ENCODE measurements around the gene GOLGA3.
A peak's percentile ranks its signal among the peaks of the same experiment; 100 is the strongest.

GOLGA3 gene

GRCh38 chr12:132835076-132836025 is 6.7 kb upstream of the GOLGA3 start:
- Histone ChIP-seq H3K36me3 (peaks cover 21% of the 10 kb centered on the region), H3K4me3 (peak overlapping the region; percentile 68), H3K4me2 (peak overlapping the region; percentile 93), H3K9ac (peak overlapping the region; percentile 68), H3K27ac (peak overlapping the region; percentile 60), H3K4me1 (peaks cover 66% of the 10 kb centered on the region), H3K27me3 (no peaks in the 10 kb centered on the region), H3K9me3 (no peaks in the 10 kb centered on the region), H4K20me1 (no peaks in the 10 kb centered on the region)
- no peak for TF ChIP-seq Cebpa-rat (IDR thresholded peaks at IDR 0.05)

DNA sequence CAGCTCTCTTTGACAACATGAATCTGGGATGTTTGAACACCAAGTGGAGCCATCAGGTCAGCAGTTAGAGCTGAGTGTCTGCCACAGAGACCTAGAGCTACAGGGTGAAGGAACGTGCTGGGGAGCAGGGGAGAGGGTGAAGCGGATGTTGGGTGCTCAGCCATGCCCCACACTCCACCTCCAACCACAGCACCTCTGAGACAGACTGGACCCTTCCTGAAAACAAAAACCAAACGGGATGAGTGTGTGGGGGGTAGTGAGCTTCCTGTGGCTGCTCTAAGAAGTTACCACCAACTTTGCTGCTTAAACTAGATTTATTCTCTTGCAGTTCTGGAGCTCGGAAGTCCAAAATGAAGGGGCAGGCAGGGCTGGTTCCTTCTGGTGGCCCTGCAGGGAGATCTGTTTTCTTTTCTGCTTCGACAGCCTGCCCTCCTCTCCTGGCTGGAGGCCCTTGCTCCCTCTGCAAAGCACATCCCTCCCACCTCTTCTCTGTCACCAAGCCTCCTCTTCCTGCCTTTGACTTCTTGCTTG is 5.6 kb upstream of the GOLGA3 start:
- H3K27ac ChIP-seq, result peak overlapping the region; percentile 79
- no peak for TF ChIP-seq Cebpa-rat (IDR thresholded peaks at IDR 0.05)
- peak overlapping the region; percentile 71 for H3K9ac ChIP-seq
- no peaks in the 10 kb centered on the region for H3K9me3 ChIP-seq
- no peaks in the 10 kb centered on the region for H3K27me3 ChIP-seq
- no peaks in the 10 kb centered on the region for H4K20me1 ChIP-seq
- peak overlapping the region; percentile 93 for H3K4me2 ChIP-seq
- H3K4me1 ChIP-seq, result peaks cover 73% of the 10 kb centered on the region
- H3K4me3 ChIP-seq, result peak overlapping the region; percentile 68
- H3K36me3 ChIP-seq, result peaks cover 10% of the 10 kb centered on the region; the same call in 1 of the 2 replicates

- H3K4me3 ChIP-seq, result no peak overlapping the region
- peak overlapping the region; percentile 93 for H3K4me2 ChIP-seq
- H3K9ac ChIP-seq, result no peak overlapping the region
- TF ChIP-seq Cebpa-rat (IDR thresholded peaks at IDR 0.05), result no peak
- peaks cover 8% of the 10 kb centered on the region; the same call in 1 of the 2 replicates for H3K36me3 ChIP-seq
- H3K9me3 ChIP-seq, result no peaks in the 10 kb centered on the region
- peak overlapping the region; percentile 79; the same call in 1 of the 2 replicates for H3K27ac ChIP-seq
- peaks cover 65% of the 10 kb centered on the region for H3K4me1 ChIP-seq
- H3K27me3 ChIP-seq, result no peaks in the 10 kb centered on the region
- peaks cover 3% of the 10 kb centered on the region for H4K20me1 ChIP-seq
These were observed 4.7 kb upstream of the GOLGA3 start for GRCh38 chr12:132833341-132833740.

DNA sequence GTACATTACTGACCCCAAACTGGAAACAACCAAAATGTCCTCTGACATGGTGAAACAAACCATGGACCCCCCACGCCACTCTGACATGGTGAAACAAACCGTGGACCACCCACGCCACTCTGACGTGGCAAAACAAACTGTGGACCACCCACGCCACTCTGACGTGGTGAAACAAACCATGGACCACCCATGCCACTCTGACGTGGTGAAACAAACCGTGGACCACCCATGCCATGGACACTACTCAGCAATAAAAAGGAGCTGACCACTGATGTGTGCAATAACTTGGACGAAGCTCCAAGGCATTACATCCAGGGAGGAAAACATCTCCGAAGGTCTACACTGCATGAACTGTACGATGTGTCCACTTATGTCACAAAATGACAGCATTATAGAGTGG is 3.1 kb upstream of the GOLGA3 start:
- Histone ChIP-seq H4K20me1 (peaks cover 19% of the 10 kb centered on the region), H3K36me3 (peaks cover 16% of the 10 kb centered on the region), H3K9ac (no peak overlapping the region), H3K4me2 (no peak overlapping the region), H3K27ac (no peak overlapping the region), H3K4me1 (peaks cover 65% of the 10 kb centered on the region), H3K27me3 (no peaks in the 10 kb centered on the region), H3K9me3 (no peaks in the 10 kb centered on the region), H3K4me3 (no peak overlapping the region)
- TF ChIP-seq Cebpa-rat (IDR thresholded peaks at IDR 0.05), result no peak

DNA sequence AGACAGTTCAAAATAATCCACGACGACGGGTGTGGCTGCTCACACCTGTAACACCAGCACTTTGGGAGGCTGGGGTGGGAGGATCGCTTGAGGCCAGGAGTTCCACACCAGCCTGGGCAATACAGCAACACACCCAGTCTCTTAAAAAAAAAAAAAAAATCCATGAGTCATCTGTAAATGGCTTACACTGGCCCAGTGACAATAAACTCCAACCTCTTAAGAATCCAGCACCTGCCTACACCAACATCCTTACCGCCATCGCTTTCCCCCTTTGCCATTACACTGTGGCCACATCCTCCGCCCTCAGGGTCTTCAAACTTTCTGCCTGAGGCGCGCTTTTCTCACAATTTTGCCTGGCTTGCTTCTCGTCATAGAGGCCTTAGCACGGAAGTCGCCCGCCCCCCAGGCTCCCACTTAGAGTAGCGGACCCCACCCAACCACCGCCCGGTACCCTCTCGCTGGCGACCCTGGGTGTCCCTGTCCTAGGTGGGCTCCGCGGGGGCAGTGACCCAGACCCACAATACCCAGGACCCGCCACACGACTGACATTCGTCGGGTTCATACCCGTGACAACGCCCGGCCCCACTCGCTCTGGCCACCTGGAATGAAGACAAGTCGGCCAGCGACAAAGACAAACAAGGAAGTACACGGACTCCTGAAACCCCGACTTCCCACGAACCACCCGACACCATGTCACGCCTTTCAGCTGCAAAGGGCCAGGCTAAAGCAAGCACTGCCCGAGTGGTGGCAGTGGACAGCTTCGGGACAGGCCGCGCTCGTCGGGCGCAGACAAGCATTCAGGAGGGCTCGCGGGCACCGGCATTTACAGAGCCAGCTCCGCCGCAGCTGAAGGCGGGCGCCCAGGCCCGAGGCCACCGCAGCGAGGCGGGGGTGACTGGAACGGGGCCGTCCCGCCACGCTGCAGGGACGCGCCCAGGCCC is 636 bp downstream of the GOLGA3 start:
- no peaks in the 10 kb centered on the region for H3K27me3 ChIP-seq
- H3K4me2 ChIP-seq, result peak overlapping the region; percentile 99
- H4K20me1 ChIP-seq, result peaks cover 56% of the 10 kb centered on the region
- H3K9me3 ChIP-seq, result no peaks in the 10 kb centered on the region
- peak overlapping the region; percentile 100 for H3K27ac ChIP-seq
- H3K36me3 ChIP-seq, result peaks cover 50% of the 10 kb centered on the region
- peak overlapping the region; percentile 100 for H3K9ac ChIP-seq
- TF ChIP-seq Cebpa-rat (IDR thresholded peaks at IDR 0.05), result no peak
- peaks cover 38% of the 10 kb centered on the region for H3K4me1 ChIP-seq
- peak overlapping the region; percentile 95 for H3K4me3 ChIP-seq

GRCh38 chr12:132825861-132826260 is 2.8 kb downstream of the GOLGA3 start:
- Histone ChIP-seq H3K9me3 (no peaks in the 10 kb centered on the region), H3K36me3 (peaks cover 64% of the 10 kb centered on the region), H3K4me2 (no peak overlapping the region), H3K27ac (no peak overlapping the region), H3K4me1 (peaks cover 49% of the 10 kb centered on the region), H3K4me3 (no peak overlapping the region), H3K27me3 (no peaks in the 10 kb centered on the region), H3K9ac (no peak overlapping the region), H4K20me1 (peaks cover 63% of the 10 kb centered on the region)
- no peak for TF ChIP-seq Cebpa-rat (IDR thresholded peaks at IDR 0.05)

- peaks cover 64% of the 10 kb centered on the region for H3K36me3 ChIP-seq
- no peak overlapping the region for H3K4me2 ChIP-seq
- H3K27me3 ChIP-seq, result no peaks in the 10 kb centered on the region
- no peak overlapping the region for H3K9ac ChIP-seq
- no peak for TF ChIP-seq Cebpa-rat (IDR thresholded peaks at IDR 0.05)
- H3K4me1 ChIP-seq, result peaks cover 56% of the 10 kb centered on the region
- no peaks in the 10 kb centered on the region for H3K9me3 ChIP-seq
- no peak overlapping the region for H3K4me3 ChIP-seq
- H4K20me1 ChIP-seq, result peaks cover 63% of the 10 kb centered on the region
- no peak overlapping the region for H3K27ac ChIP-seq
These were observed 3.6 kb downstream of the GOLGA3 start for GRCh38 chr12:132825089-132825488.

DNA sequence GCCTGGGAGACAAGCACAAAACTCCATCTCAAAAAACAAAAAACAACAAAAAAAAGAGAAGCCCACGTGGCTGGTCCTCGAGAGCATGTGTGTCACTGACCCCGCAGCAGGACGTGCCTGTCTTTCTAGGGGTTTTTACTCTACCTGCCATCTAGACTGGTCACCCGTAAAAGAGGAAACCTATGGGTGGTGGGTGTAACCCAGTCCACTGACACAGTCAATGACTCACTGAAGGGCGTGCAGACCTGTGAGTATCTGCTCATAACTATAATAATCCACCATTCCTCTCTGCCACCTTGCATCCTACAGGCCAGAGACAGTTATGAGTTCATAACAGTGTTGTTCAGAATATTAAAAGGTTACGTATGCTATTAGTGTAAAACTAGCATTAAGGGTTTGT is 4.6 kb downstream of the GOLGA3 start:
- Histone ChIP-seq H3K36me3 (peaks cover 66% of the 10 kb centered on the region), H4K20me1 (peaks cover 63% of the 10 kb centered on the region), H3K4me2 (no peak overlapping the region), H3K27me3 (no peaks in the 10 kb centered on the region), H3K27ac (no peak overlapping the region), H3K4me3 (no peak overlapping the region), H3K4me1 (peaks cover 57% of the 10 kb centered on the region), H3K9ac (no peak overlapping the region), H3K9me3 (no peaks in the 10 kb centered on the region)
- TF ChIP-seq Cebpa-rat (IDR thresholded peaks at IDR 0.05), result no peak

- peaks cover 44% of the 10 kb centered on the region for H3K4me1 ChIP-seq
- H3K27ac ChIP-seq, result peak overlapping the region; percentile 38; the same call in 1 of the 2 replicates
- H4K20me1 ChIP-seq, result peaks cover 24% of the 10 kb centered on the region
- H3K27me3 ChIP-seq, result no peaks in the 10 kb centered on the region
- no peak overlapping the region for H3K9ac ChIP-seq
- TF ChIP-seq Cebpa-rat (IDR thresholded peaks at IDR 0.05), result no peak
- H3K4me2 ChIP-seq, result peak overlapping the region; percentile 93
- no peaks in the 10 kb centered on the region for H3K9me3 ChIP-seq
- peaks cover 72% of the 10 kb centered on the region for H3K36me3 ChIP-seq
- H3K4me3 ChIP-seq, result no peak overlapping the region
These were observed 10.1 kb downstream of the GOLGA3 start for GRCh38 chr12:132818562-132818961.
